KOPT-K1 (cell line): Measurements from ENCODE around the gene TANK.

ENCODE experiments used
- H3K27ac ChIP-seq: fragments of 200-600 bp; sonication (generic); 2 replicates; pipeline ENCODE4 v1.5.1; 2016; ENCODE audit warnings: antibody characterized with exemption, mild to moderate bottlenecking, low read depth, low read length; ENCODE audit not compliant: poor library complexity, severe bottlenecking
- H3K36me3 ChIP-seq: fragments of 200-600 bp; sonication (generic); 2 replicates; pipeline ENCODE4 v1.5.1; 2017; ENCODE audit warnings: antibody characterized with exemption, mild to moderate bottlenecking, low read length, moderate library complexity; ENCODE audit not compliant: insufficient read depth
- H3K9me3 ChIP-seq: fragments of 200-600 bp; sonication (generic); 2 replicates; pipeline ENCODE4 v1.5.1; 2017; ENCODE audit warnings: antibody characterized with exemption, low read length, mild to moderate bottlenecking; ENCODE audit not compliant: insufficient read depth, poor library complexity, severe bottlenecking

TANK gene

GRCh38 chr2:161217597-161218185 lies 57.5 kb downstream of the TANK start:
- Histone ChIP-seq H3K36me3 (peaks cover 43% of the 10 kb centered on the region), H3K9me3 (no peaks in the 10 kb centered on the region), H3K27ac (no peak overlapping the region)

DNA sequence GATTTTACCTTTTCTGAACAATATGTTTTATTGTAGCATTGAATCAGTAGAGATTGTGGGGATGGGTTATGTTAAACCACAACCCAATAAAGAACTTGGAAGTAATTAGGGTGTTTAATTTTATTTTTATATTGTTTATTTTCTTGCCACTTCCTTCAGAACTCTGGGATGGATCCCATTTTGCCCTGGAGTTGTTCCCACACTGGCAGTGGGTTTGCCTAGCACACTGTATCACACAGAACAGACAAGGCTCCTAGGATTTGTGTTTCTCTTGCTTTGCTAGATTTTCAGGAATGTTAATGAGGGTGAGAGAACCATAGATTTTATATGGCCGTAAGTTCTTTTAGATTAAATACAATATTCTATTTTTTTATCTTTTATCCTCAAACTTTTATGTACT lies 59.0 kb downstream of the TANK start:
- H3K27ac ChIP-seq, result no peak overlapping the region
- no peaks in the 10 kb centered on the region for H3K9me3 ChIP-seq
- H3K36me3 ChIP-seq, result peaks cover 39% of the 10 kb centered on the region

GRCh38 chr2:161223139-161223732 lies 63.0 kb downstream of the TANK start:
- Histone ChIP-seq H3K36me3 (peaks cover 54% of the 10 kb centered on the region), H3K9me3 (no peaks in the 10 kb centered on the region), H3K27ac (no peak overlapping the region)

DNA sequence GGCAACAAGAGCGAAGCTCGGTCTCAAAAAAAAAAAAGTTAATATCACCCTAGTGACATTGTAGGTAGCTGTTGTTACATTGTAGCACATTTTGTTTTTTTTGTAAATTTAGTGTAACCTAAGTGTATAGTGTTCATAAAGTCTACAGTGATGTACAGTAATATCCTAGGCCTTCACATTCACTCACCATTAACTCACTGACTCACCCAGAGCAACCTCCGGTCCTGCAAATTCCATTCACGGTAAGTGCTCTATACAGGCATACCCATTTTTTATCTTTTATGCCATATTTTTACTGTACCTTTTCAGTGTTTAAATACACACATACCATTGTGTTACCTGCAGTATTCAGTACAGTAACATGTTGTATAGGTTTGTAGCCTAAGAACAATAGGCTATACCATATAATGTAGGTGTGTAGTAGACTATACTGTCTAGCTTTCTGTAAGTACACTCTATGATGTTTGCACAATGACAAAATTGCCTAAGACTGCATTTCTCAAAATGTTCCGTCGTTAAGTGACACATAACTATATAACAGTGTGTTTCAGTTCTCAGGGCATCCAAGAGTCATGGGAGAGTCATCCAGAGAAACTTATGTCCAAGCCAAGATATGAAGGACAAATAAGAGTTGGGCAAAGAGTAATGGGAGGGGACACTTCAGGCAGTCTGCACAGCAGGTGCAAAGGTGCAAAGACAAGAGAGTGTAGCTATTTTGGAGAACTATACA lies 68.4 kb downstream of the TANK start:
- H3K9me3 ChIP-seq, result no peaks in the 10 kb centered on the region
- no peak overlapping the region for H3K27ac ChIP-seq
- peaks cover 83% of the 10 kb centered on the region for H3K36me3 ChIP-seq

- H3K27ac ChIP-seq, result no peak overlapping the region
- H3K9me3 ChIP-seq, result no peaks in the 10 kb centered on the region
- peaks cover 72% of the 10 kb centered on the region for H3K36me3 ChIP-seq
These were observed 70.7 kb downstream of the TANK start for GRCh38 chr2:161230959-161231358.

DNA sequence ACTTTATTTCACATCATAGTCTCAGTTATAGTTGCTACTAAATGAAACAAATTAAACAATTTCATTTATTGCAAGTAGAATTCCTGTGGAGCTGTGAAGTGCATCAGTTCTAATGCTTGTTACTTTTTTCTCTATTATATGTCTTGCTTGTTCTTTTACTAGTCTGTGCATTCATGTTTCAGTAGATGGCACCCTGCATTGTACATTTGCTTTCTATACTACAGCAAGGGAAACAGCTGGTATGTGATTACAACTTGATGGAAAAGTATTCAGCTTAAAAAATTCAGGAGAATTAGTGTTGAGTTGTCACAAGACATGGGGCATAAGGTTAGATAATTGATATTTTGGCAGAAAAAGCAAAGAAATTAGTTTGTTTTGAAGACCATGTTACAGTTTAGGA lies 72.3 kb downstream of the TANK start:
- H3K36me3 ChIP-seq, result peaks cover 72% of the 10 kb centered on the region
- peaks cover 5% of the 10 kb centered on the region for H3K9me3 ChIP-seq
- H3K27ac ChIP-seq, result no peak overlapping the region

- H3K36me3 ChIP-seq, result peaks cover 66% of the 10 kb centered on the region
- H3K27ac ChIP-seq, result no peak overlapping the region
These were observed 73.7 kb downstream of the TANK start for GRCh38 chr2:161233858-161234431.

DNA sequence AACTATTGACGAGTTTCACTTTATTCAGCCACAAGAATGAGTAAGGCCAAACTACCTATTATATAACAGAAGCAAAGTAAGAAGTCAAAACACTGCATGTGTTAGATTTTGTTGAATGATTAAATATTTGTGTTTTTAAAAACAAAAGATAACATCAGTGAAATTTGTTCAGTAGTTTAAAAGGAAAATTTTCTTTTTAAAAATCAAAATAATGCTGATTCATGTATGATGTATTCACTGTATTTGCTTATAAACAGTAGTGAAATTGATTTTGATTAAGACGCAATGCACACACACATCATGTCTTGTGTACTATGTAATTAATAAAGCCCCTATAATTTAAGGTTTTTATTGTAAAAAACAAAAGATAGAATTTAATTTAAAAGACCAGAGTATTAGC lies 74.4 kb downstream of the TANK start:
- H3K27ac ChIP-seq, result no peak overlapping the region
- H3K9me3 ChIP-seq, result peaks cover 21% of the 10 kb centered on the region
- peaks cover 59% of the 10 kb centered on the region for H3K36me3 ChIP-seq

More at GRCh38 chr2:161233858-161234431, 73.7 kb downstream of the TANK start:
- H3K9me3 ChIP-seq, result peaks cover 19% of the 10 kb centered on the region

- Histone ChIP-seq H3K36me3 (peaks cover 32% of the 10 kb centered on the region), H3K27ac (no peak overlapping the region), H3K9me3 (peaks cover 21% of the 10 kb centered on the region)
These were observed 77.4 kb downstream of the TANK start for GRCh38 chr2:161237392-161238264.

DNA sequence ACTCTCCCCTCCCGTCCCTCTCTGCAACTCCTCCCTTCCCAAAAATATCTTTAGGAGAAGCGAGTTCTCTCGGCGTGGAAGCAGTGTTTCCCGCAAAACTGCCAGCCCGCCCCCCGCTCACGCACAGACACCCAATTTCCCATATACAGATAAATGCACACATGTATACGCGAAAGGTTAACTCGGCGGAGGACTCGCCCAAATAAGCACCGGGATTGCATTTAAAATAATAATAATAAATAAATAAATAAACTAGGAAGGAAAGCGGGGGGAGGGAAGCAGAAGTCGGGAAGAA lies 78.0 kb downstream of the TANK start:
- peaks cover 31% of the 10 kb centered on the region for H3K36me3 ChIP-seq
- H3K9me3 ChIP-seq, result peaks cover 21% of the 10 kb centered on the region
- H3K27ac ChIP-seq, result no peak overlapping the region

DNA sequence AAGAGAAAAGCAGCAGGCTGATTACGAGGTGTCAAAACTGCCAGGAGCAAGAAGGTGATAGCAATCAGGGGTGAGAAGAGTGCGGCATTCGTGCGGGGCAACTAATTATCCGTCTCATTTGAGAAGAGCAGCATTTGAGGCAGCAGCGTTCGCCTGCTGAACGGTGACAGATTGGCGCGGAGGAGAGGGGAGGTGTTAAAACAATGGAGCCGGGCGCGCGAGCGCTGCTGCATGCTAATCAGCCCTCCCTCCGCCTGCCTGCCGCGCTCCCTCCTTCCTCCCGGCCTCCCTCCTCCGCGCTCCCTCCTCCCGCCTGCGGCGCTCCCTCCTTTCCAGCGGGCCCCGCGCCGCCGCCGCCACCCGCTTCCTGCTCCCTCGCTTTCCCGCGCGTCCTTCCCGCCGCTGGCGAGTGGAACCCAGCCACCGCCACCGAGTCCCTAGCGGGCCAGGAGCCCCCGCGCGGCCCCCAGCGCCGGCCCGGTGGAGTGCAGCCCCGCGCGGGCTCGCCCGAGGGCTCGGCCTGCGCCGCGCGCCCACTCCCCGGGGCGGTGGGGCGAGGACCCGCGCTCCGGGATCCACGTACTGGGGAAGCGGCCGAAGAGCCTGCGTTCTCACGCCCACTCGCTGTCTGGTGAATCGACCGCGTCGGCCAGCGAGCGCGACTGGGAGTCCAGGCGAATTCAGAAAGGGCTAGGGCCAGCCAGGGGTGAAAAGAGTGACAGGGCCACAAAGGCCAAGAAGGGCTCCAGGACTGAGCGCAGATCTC lies 78.5 kb downstream of the TANK start:
- H3K9me3 ChIP-seq, result peaks cover 21% of the 10 kb centered on the region
- H3K27ac ChIP-seq, result no peak overlapping the region
- H3K36me3 ChIP-seq, result peaks cover 31% of the 10 kb centered on the region

- Histone ChIP-seq H3K36me3 (peaks cover 31% of the 10 kb centered on the region), H3K9me3 (peaks cover 21% of the 10 kb centered on the region), H3K27ac (no peak overlapping the region)
These were observed 79.3 kb downstream of the TANK start for GRCh38 chr2:161239326-161240109.

GRCh38 chr2:161241894-161242293 lies 81.7 kb downstream of the TANK start:
- Histone ChIP-seq H3K9me3 (peaks cover 21% of the 10 kb centered on the region), H3K27ac (peak overlapping the region; percentile 87), H3K36me3 (peaks cover 17% of the 10 kb centered on the region)

GRCh38 chr2:161243312-161243711 lies 83.1 kb downstream of the TANK start:
- Histone ChIP-seq H3K27ac (peak overlapping the region; percentile 87), H3K9me3 (peaks cover 9% of the 10 kb centered on the region), H3K36me3 (peaks cover 9% of the 10 kb centered on the region)
